HEK293 (cell line): Measurements from ENCODE around the gene ANO3.

Experiments used
- CTCF ChIA-PET: fragments of 350-600 bp; formaldehyde crosslinking; extraction: SDS; loops from one replicate; lab custom pipeline; 2021; ENCODE audit warnings: antibody characterized with exemption; lab: Yijun Ruan, JAX
- POLR2A ChIA-PET: fragments of 300-600 bp; formaldehyde crosslinking; extraction: SDS; loops from one replicate; lab custom pipeline; 2020; ENCODE audit warnings: antibody characterized with exemption, inconsistent platforms; lab: Yijun Ruan, JAX
- H3K27ac ChIP-seq: fragments of 200-500 bp; sonication (Bioruptor generic); 2 replicates; pipeline ENCODE4 v1.5.1; 2014; ENCODE audit warnings: low read depth, low read length, control low read depth, inconsistent platforms; ENCODE audit errors: extremely low read depth
- H3K36me3 ChIP-seq, 2 experiments: fragments of 200-500 bp in 1 of 2; sonication (Bioruptor generic) in 1 of 2; 1 replicate in 1 of 2; 2 replicates in 1 of 2; pipeline ENCODE4 v1.5.1; 2014 to 2017; ENCODE audit warnings: inconsistent platforms in 2 of 2, low read length in 2 of 2; ENCODE audit not compliant: control insufficient read depth in 2 of 2, insufficient read depth in 1 of 2
- H3K4me1 ChIP-seq: fragments of 200-500 bp; sonication (Bioruptor generic); 2 replicates; pipeline ENCODE4 v1.5.1; 2014; ENCODE audit warnings: mild to moderate bottlenecking, low read length, inconsistent platforms; ENCODE audit not compliant: control insufficient read depth, insufficient read depth
- H3K4me3 ChIP-seq: 2 replicates; pipeline ENCODE4 v1.5.1; 2011; ENCODE audit warnings: low read depth, mild to moderate bottlenecking, control low read depth, low read length, moderate library complexity
- H3K9me3 ChIP-seq: fragments of 200-500 bp; sonication (Bioruptor generic); 2 replicates; pipeline ENCODE4 v1.5.1; 2014; ENCODE audit warnings: low read depth, low read length, inconsistent platforms; ENCODE audit not compliant: control insufficient read depth, insufficient read depth
- PRDM2 ChIP-seq: fragments of 450-650 bp; formaldehyde crosslinking; IDR thresholded peaks from 2 replicates; pipeline ENCODE4 v1.5.1; 2016; ENCODE audit warnings: missing biosample characterization, missing genetic modification characterization, borderline replicate concordance
- RBAK ChIP-seq: fragments of 450-650 bp; formaldehyde crosslinking; IDR thresholded peaks from 2 replicates; pipeline ENCODE4 v1.5.1; 2016; ENCODE audit warnings: missing biosample characterization, missing genetic modification characterization
- ZBTB17 ChIP-seq: fragments of 450-650 bp; formaldehyde crosslinking; IDR thresholded peaks from 2 replicates; pipeline ENCODE4 v1.5.1; 2016; ENCODE audit warnings: missing biosample characterization, missing genetic modification characterization
- ZBTB44 ChIP-seq: fragments of 450-650 bp; IDR thresholded peaks from 2 replicates; pipeline ENCODE4 v1.5.1; 2018; ENCODE audit warnings: missing biosample characterization, mild to moderate bottlenecking, missing genetic modification characterization
- ZFP3 ChIP-seq: fragments of 450-650 bp; formaldehyde crosslinking; IDR thresholded peaks from 2 replicates; pipeline ENCODE4 v1.5.1; 2016; ENCODE audit warnings: low read depth, missing biosample characterization, missing genetic modification characterization
- ZNF132 ChIP-seq: fragments of 450-650 bp; formaldehyde crosslinking; IDR thresholded peaks from 2 replicates; pipeline ENCODE4 v1.5.1; 2017; ENCODE audit warnings: missing biosample characterization, missing genetic modification characterization, borderline replicate concordance
- ZNF148 ChIP-seq: fragments of 450-650 bp; formaldehyde crosslinking; IDR thresholded peaks from 2 replicates; pipeline ENCODE4 v1.5.0; 2017; ENCODE audit warnings: missing biosample characterization, missing genetic modification characterization, borderline replicate concordance
- ZNF174 ChIP-seq: fragments of 450-650 bp; formaldehyde crosslinking; IDR thresholded peaks from 2 replicates; pipeline ENCODE4 v1.5.0; 2017; ENCODE audit warnings: missing biosample characterization, mild to moderate bottlenecking, missing genetic modification characterization
- ZNF324 ChIP-seq: fragments of 450-650 bp; formaldehyde crosslinking; IDR thresholded peaks from 2 replicates; pipeline ENCODE4 v1.5.1; 2016; ENCODE audit warnings: missing biosample characterization, missing genetic modification characterization
- ZNF423 ChIP-seq: fragments of 450-650 bp; formaldehyde crosslinking; IDR thresholded peaks from 2 replicates; pipeline ENCODE4 v1.5.1; 2016; ENCODE audit warnings: missing biosample characterization, missing genetic modification characterization
- ZNF521 ChIP-seq: fragments of 450-650 bp; formaldehyde crosslinking; IDR thresholded peaks from 2 replicates; pipeline ENCODE4 v1.5.1; 2017; ENCODE audit warnings: missing biosample characterization, mild to moderate bottlenecking, missing genetic modification characterization
- ZNF580 ChIP-seq: fragments of 450-650 bp; formaldehyde crosslinking; IDR thresholded peaks from 2 replicates; pipeline ENCODE4 v1.5.1; 2016; ENCODE audit warnings: missing biosample characterization, missing genetic modification characterization
- ZNF658 ChIP-seq: fragments of 450-650 bp; formaldehyde crosslinking; IDR thresholded peaks from 2 replicates; pipeline ENCODE4; 2016; ENCODE audit warnings: missing biosample characterization, missing genetic modification characterization
- ZNF664 ChIP-seq: fragments of 450-650 bp; formaldehyde crosslinking; IDR thresholded peaks from 2 replicates; pipeline ENCODE4 v1.5.1; 2016; ENCODE audit warnings: missing biosample characterization, missing genetic modification characterization
- ZNF677 ChIP-seq: fragments of 450-650 bp; IDR thresholded peaks from 2 replicates; pipeline ENCODE4 v1.5.0; 2018; ENCODE audit warnings: missing biosample characterization, mild to moderate bottlenecking, missing genetic modification characterization, moderate library complexity
- ZNF701 ChIP-seq: fragments of 450-650 bp; formaldehyde crosslinking; IDR thresholded peaks from 2 replicates; pipeline ENCODE4 v1.5.1; 2016; ENCODE audit warnings: missing biosample characterization, missing genetic modification characterization
- ZNF785 ChIP-seq: fragments of 450-650 bp; formaldehyde crosslinking; IDR thresholded peaks from 2 replicates; pipeline ENCODE4 v1.5.1; 2016; ENCODE audit warnings: missing biosample characterization, missing genetic modification characterization

Gene ANO3

GRCh38 chr11:26580929-26581328 is 249.0 kb downstream of the ANO3 start:
- H3K4me1 ChIP-seq: no peaks in the 10 kb centered on the region
- no peaks in the 10 kb centered on the region for H3K36me3 ChIP-seq
- ChIA-PET POLR2A (no interaction called here), CTCF (no interaction called here)
- H3K27ac ChIP-seq: no peak overlapping the region
- no peak for TF ChIP-seq ZNF701 (tag by site-specific recombination)
- no peak for TF ChIP-seq ZBTB44 (tag by site-specific recombination)
- no peak for TF ChIP-seq PRDM2 (tag by site-specific recombination)
- TF ChIP-seq ZNF785: no peak
- no peak for TF ChIP-seq ZNF148 (tag by site-specific recombination)
- TF ChIP-seq ZNF521 (tag by site-specific recombination): no peak
- TF ChIP-seq ZNF174 (tag by site-specific recombination): no peak
- no peak for TF ChIP-seq ZNF324 (tag by site-specific recombination)
- TF ChIP-seq ZNF658 (tag by site-specific recombination): no peak
- no peak for TF ChIP-seq ZFP3 (tag by site-specific recombination)
- TF ChIP-seq ZNF423 (tag by site-specific recombination): no peak
- no peak for TF ChIP-seq ZNF664 (tag by site-specific recombination)
- TF ChIP-seq ZNF677 (tag by site-specific recombination): no peak
- no peak for TF ChIP-seq ZBTB17 (tag by site-specific recombination)
- TF ChIP-seq ZNF132 (tag by site-specific recombination): no peak
- no peak for TF ChIP-seq RBAK
- no peak for TF ChIP-seq ZNF580
- H3K4me3 ChIP-seq: no peak overlapping the region
- H3K9me3 ChIP-seq: no peaks in the 10 kb centered on the region
